T-helper 2 cell treated with Interferon-gamma antibody and Interleukin-4, amounts not matched to agents 5 μg/mL and 100 μg/mL, for 36 hours (primary cell): ENCODE data around the gene PCNT.

Experiments
- DNase-seq: peaks from one replicate; pipeline ENCODE4 v3.0.0; 2021; ENCODE audit warnings: low spot score
- H3K27ac Mint-ChIP-seq: one replicate; pipeline ENCODE4 v1.8.0; 2021; ENCODE audit warnings: mild to moderate bottlenecking, mixed read lengths
- H3K27me3 Mint-ChIP-seq: one replicate; pipeline ENCODE4 v1.8.0; 2021; ENCODE audit warnings: low read depth, mixed read lengths
- H3K36me3 Mint-ChIP-seq: one replicate; pipeline ENCODE4 v1.8.0; 2021; ENCODE audit warnings: low read depth, mixed read lengths
- H3K4me1 Mint-ChIP-seq: one replicate; pipeline ENCODE4 v1.8.0; 2021; ENCODE audit warnings: low read depth, mixed read lengths
- H3K4me3 Mint-ChIP-seq: one replicate; pipeline ENCODE4 v1.8.0; 2022; ENCODE audit warnings: mild to moderate bottlenecking, moderate library complexity, mixed read lengths
- H3K9me3 Mint-ChIP-seq: one replicate; pipeline ENCODE4 v1.8.0; 2021; ENCODE audit warnings: mixed read lengths

PCNT gene

DNA sequence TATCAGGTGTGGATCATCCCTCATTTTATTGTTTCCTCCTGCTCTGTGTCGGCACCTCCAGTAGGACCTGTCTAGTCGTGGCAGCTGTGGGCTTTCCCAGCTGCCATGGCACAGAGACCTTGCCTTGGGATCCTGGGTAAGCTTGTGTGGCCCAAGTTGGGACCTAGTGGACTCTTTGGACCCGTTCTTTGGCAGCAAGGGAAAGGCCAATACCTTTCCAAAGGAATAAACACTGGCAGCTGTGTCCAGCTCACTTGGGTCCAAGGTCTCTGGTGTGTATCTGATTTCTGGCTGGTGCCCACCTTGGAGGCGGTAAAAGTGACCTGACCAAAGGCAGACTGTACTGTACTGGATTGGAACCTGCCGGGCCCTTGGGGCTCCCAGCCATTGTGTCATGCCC is 156.5 kb downstream of the PCNT start:
- Mint-ChIP-seq H3K9me3 (no peaks in the 10 kb centered on the region), H3K4me1 (peaks cover 12% of the 10 kb centered on the region), H3K36me3 (peaks cover 21% of the 10 kb centered on the region)

DNA sequence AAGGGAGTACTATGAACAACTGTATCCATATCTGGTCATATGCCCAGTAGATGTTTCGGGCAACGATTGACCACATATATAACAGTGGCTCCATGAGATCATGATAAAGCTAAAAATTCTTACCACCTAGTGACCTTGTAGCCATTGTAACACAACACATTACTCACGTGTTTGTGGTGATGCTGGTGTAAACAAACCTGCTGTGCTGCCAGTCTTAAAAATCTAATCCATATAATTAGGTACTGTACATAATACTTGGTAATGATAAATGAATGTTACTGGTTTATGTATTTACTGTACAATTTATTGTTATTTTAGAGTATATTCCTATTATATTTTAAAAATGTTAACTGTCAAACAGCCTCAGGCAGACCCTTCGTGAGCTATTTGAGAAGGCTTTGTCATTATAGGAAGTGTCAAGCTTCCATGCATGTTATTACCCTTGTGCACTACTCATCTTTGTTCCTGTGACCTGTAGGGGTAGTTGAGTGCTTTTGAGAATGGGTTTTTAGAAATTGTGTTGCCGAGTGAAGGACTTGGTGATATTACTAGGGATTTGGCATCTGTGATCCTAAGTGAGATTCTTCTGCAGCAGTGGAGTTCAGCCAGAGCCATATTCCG is 158.4 kb downstream of the PCNT start:
- Mint-ChIP-seq H3K27ac (no peak overlapping the region), H3K27me3 (no peaks in the 10 kb centered on the region), H3K4me1 (peaks cover 10% of the 10 kb centered on the region), H3K36me3 (peaks cover 22% of the 10 kb centered on the region), H3K9me3 (no peaks in the 10 kb centered on the region), H3K4me3 (no peak overlapping the region)
- no peak for DNase-seq

More for the DNA sequence above, 156.5 kb downstream of the PCNT start:
- no peak for DNase-seq
- no peak overlapping the region for H3K27ac Mint-ChIP-seq
- no peaks in the 10 kb centered on the region for H3K27me3 Mint-ChIP-seq
- no peak overlapping the region for H3K4me3 Mint-ChIP-seq

DNA sequence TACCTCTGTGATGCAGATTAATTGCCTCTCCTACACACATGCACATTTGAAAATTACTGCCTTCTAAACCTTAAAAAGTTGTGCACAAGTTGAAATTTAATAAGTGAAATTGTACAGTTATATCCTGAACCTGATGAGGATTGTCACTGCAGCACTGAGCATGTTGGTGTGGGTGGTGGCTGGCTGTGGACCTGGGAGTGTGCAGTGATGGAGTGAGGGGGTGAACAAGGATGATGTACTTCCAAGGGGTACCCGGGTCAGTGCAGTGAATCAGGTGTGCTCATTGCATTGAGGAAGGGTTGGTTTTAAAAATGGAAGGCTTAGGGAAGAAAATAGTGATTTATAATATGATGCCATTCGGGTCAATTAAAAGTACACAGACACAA is 158.9 kb downstream of the PCNT start:
- H3K27ac Mint-ChIP-seq: no peak overlapping the region
- H3K4me3 Mint-ChIP-seq: no peak overlapping the region

DNA sequence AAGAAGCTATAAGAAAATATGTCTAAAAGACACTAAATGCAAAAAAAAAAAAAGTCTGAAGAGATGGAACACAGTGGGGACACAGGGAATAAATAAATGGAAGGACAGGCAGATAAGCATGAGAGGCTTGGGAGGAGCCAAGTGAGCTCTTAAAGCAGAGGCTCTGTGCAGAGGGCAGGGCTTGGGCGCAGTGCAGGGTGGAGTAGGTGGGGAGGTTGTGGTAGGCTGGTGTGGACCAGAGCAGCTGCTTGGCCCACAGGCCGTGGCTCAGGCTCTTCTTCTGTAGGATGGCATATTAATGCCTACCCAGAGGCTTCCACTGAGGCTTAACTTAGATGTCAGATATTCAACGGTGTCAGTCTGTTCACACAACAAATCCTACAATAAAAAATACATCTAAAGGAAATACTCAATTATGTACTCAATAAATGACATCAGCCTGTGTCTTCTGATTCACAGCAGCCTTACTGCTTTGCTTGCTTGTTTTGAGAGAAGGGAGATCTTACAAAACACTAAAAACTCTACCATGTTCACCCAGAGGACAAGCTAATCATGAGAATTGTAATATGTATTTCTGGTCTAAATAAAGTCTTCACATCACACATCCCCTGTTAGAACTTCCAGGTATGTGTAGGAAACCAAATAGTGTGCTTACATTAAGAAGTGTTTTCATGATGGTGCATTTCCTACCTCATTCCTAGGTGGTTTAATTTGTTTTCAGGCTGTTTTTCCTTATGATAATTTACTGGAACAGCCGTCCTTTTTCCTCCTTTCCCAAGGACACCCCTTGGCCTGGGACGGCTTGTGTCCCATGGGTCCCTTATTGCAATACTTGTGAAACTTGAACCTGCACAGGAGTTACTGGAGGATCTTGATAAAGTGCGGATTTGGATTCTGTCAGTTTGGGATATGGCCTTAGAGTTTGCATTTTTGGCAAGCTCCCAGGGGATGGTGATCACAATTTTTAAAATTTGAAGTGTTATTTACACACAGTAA is 159.6 kb downstream of the PCNT start:
- Mint-ChIP-seq H3K4me3 (no peak overlapping the region), H3K27me3 (no peaks in the 10 kb centered on the region), H3K4me1 (peaks cover 10% of the 10 kb centered on the region), H3K27ac (no peak overlapping the region), H3K36me3 (peaks cover 18% of the 10 kb centered on the region), H3K9me3 (no peaks in the 10 kb centered on the region)
- DNase-seq: no peak

More for the DNA sequence above, 158.9 kb downstream of the PCNT start:
- Mint-ChIP-seq H3K36me3 (peaks cover 20% of the 10 kb centered on the region), H3K9me3 (no peaks in the 10 kb centered on the region), H3K27me3 (no peaks in the 10 kb centered on the region), H3K4me1 (peaks cover 10% of the 10 kb centered on the region)
- DNase-seq: no peak

DNA sequence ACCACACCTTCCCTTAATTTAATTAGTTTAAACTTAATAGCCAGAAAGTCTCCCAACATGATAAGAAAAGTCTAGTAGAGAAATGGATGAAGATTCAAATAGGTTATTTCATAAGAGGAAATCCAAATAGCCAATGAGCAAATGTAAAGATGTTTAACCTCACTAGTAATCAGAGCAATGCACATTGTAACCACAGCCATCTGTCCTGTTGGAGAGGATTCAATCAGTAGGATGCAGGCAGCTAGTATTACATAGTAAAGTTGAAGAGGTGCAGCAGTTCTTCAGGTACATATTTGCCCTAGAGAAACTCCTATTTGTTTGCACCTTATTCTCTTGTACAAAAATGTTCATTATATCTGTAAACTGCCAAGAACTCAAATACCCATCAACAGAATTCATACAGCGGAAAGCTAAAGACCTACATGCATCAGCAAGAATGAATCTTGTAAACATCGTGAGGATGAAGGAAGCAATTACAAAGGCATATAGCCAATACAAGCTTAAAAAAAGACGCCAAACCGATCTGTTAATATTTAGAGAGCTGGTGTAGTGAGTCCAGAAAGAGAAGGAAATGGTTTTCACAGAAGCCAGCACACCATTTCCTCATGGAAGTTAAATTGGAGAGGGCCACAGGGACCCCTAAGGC is 162.6 kb downstream of the PCNT start:
- no peak overlapping the region for H3K27ac Mint-ChIP-seq
- H3K9me3 Mint-ChIP-seq: no peaks in the 10 kb centered on the region
- H3K4me1 Mint-ChIP-seq: peaks cover 11% of the 10 kb centered on the region

DNA sequence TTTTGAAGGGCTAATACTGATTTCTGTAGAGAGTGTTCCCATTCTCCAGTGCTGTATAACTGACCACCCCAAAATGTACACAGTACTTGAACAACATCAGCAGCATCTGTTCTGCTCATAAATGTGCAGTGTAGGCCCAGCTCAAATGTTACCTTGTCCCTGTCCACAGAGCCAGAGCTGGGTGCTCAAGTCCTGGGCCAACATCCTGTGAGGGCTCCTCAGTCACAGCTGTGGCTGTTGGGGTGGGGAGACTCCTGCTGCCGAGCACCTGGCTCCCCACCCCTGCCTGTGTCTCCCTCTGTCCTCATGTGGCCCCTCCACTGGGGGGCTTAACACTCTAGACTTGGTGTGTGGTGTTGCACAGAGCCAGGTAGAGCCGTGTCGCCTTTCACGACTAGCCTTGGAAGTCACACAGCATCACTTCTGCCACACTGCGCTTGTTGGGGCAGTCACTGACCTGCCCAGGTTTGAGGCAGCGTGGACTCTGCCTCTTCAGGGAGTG is 165.3 kb downstream of the PCNT start:
- no peaks in the 10 kb centered on the region for H3K9me3 Mint-ChIP-seq
- DNase-seq: no peak
- H3K36me3 Mint-ChIP-seq: peaks cover 37% of the 10 kb centered on the region
- H3K27ac Mint-ChIP-seq: no peak overlapping the region
- no peaks in the 10 kb centered on the region for H3K27me3 Mint-ChIP-seq
- H3K4me1 Mint-ChIP-seq: peaks cover 2% of the 10 kb centered on the region
- H3K4me3 Mint-ChIP-seq: no peak overlapping the region

More for the DNA sequence above, 162.6 kb downstream of the PCNT start:
- peaks cover 15% of the 10 kb centered on the region for H3K36me3 Mint-ChIP-seq
- no peak for DNase-seq
- H3K4me3 Mint-ChIP-seq: no peak overlapping the region
- no peaks in the 10 kb centered on the region for H3K27me3 Mint-ChIP-seq

DNA sequence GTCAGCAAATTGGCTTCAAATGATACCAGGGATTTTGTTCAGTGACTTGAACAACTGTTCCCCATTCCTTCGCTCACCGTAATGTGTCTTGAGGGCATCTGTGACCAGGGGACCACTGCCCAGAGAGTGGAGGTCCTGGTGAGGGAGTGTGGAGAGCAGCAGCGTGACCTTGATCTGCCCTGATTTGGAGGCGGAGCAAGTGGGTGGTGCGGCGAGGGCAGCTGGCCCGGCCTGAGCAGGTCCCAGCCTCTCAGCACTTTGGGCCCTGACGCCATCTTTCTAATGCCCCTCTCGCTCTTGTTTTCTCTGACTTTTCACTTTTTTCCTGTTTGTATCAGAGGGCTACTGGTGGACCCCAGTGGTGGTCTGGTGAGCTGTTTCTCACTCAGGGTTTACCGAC is 165.8 kb downstream of the PCNT start:
- Mint-ChIP-seq H3K4me3 (no peak overlapping the region), H3K27me3 (no peaks in the 10 kb centered on the region), H3K27ac (no peak overlapping the region), H3K9me3 (no peaks in the 10 kb centered on the region), H3K36me3 (peaks cover 38% of the 10 kb centered on the region), H3K4me1 (peaks cover 2% of the 10 kb centered on the region)
- no peak for DNase-seq

DNA sequence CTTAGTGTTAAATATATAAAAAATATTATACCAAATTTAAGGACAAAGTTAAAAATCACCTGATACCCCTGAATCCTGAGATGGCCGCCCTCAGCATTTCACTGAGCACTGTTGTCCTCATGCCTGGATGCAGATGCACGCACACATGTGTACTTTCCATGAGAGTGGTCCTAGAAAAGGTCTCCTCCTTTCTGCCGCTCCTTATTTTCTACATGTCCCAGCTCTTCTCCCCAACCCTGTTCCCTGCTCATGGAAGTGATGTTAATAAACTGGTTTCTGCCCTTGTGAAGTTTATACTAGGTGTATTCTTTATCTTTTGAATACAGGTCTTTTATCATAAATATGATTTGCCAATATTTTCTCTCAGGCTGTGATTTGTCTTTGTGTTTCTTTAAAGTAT is 167.6 kb downstream of the PCNT start:
- no peaks in the 10 kb centered on the region for H3K27me3 Mint-ChIP-seq
- peaks cover 44% of the 10 kb centered on the region for H3K36me3 Mint-ChIP-seq
- peaks cover 2% of the 10 kb centered on the region for H3K4me1 Mint-ChIP-seq
- no peak overlapping the region for H3K4me3 Mint-ChIP-seq
- H3K27ac Mint-ChIP-seq: no peak overlapping the region
- H3K9me3 Mint-ChIP-seq: no peaks in the 10 kb centered on the region
- no peak for DNase-seq

DNA sequence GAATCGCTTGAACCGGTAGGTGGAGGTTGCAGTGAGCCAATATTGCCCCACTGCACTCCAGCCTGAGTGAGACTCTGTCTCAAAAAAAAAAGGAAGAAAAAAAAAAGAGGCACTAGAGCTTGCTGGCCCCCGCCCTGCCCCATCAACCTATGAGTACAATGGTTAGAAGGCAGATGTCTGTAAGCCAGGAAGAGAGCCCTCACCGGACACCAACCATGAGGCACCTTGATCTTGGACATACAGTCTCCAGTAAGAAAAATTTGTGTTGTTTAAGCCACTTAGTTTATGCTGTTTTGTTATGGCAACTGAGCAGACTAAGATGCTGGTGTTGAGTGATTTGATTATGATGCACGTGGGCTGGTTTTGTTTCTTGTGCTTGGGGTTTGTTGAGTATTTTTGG is 168.9 kb downstream of the PCNT start:
- DNase-seq: no peak
- Mint-ChIP-seq H3K36me3 (peaks cover 40% of the 10 kb centered on the region), H3K4me3 (no peak overlapping the region), H3K27ac (no peak overlapping the region), H3K4me1 (peaks cover 2% of the 10 kb centered on the region), H3K27me3 (no peaks in the 10 kb centered on the region), H3K9me3 (no peaks in the 10 kb centered on the region)

DNA sequence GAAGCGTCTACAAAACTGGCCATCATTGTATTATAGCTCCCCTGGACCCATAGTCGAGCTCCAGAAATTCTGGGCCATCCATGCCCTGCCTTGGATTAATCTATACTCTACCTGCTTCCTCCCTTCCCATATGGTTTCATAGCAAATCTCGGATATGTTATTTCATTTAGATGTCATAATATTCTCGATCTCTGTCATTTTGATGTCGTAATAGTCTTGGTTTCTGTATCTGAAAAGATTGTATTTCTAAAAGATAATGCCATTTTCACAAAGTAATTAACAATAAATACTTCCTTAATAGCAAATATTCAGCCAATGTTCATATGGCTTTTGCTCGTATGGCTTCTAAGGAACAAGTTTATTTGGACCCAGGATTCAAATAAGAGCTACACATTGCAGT is 169.9 kb downstream of the PCNT start:
- Mint-ChIP-seq H3K27ac (no peak overlapping the region), H3K4me3 (no peak overlapping the region), H3K27me3 (no peaks in the 10 kb centered on the region), H3K9me3 (no peaks in the 10 kb centered on the region), H3K36me3 (peaks cover 44% of the 10 kb centered on the region), H3K4me1 (no peaks in the 10 kb centered on the region)
- no peak for DNase-seq
